GM18951 (cell line): ENCODE results near the gene ADAM19.

Experiments used
- POLR2A ChIP-seq: IDR thresholded peaks from 4 replicates; pipeline ENCODE4 v1.6.1; 2011; ENCODE audit warnings: mild to moderate bottlenecking; ENCODE audit not compliant: insufficient read length, insufficient read depth; ENCODE audit errors: extremely low read depth
- in situ Hi-C: fragments of 300-500 bp; cut with MboI; formaldehyde crosslinking; loops from one replicate; pipeline ENCODE4 v1.12.0; 2022; ENCODE audit warnings: low sequenced_read_pairs, mixed read lengths, inconsistent platforms; ENCODE audit not compliant: unreplicated experiment

Gene ADAM19

GRCh38 chr5:157464519-157465171, 110.9 kb downstream of the ADAM19 start:
- TF ChIP-seq POLR2A, result no peak
- in situ Hi-C loops, result no loop called here

GRCh38 chr5:157463621-157464518, 111.7 kb downstream of the ADAM19 start:
- no peak for TF ChIP-seq POLR2A

GRCh38 chr5:157463081-157463480, 112.5 kb downstream of the ADAM19 start:
- in situ Hi-C loops, result no loop called here
- no peak for TF ChIP-seq POLR2A

More at GRCh38 chr5:157463621-157464518, 111.7 kb downstream of the ADAM19 start:
- in situ Hi-C loops, result no loop called here

GRCh38 chr5:157460921-157461792, 114.4 kb downstream of the ADAM19 start:
- TF ChIP-seq POLR2A, result no peak

GRCh38 chr5:157459715-157460599, 115.6 kb downstream of the ADAM19 start, which contains the start of gene NIPAL4:
Gene NIPAL4, plus strand, starts transcription at chr5:157460213. Its CDS starts 108 bp downstream, at chr5:157460321.
- in situ Hi-C loops, result no loop called here
- no peak for TF ChIP-seq POLR2A

More at GRCh38 chr5:157460921-157461792, 114.4 kb downstream of the ADAM19 start:
- in situ Hi-C loops, result no loop called here

- in situ Hi-C loops, result no loop called here
- TF ChIP-seq POLR2A, result no peak
Observed at GRCh38 chr5:157458835-157459234, 116.7 kb downstream of the ADAM19 start.

- TF ChIP-seq POLR2A, result no peak
- in situ Hi-C loops, result no loop called here
Observed at GRCh38 chr5:157457391-157457790, 118.2 kb downstream of the ADAM19 start.

- in situ Hi-C loops, result no loop called here
- no peak for TF ChIP-seq POLR2A
Observed at GRCh38 chr5:157456301-157456700, 119.3 kb downstream of the ADAM19 start.

- in situ Hi-C loops, result no loop called here
- TF ChIP-seq POLR2A, result no peak
Observed at GRCh38 chr5:157455057-157455456, 120.5 kb downstream of the ADAM19 start.

GRCh38 chr5:157454273-157454672, 121.3 kb downstream of the ADAM19 start:
- TF ChIP-seq POLR2A, result no peak
- in situ Hi-C loops, result no loop called here

- in situ Hi-C loops, result no loop called here
- TF ChIP-seq POLR2A, result no peak
Observed at GRCh38 chr5:157451806-157452205, 123.8 kb downstream of the ADAM19 start.

- in situ Hi-C loops, result no loop called here
- TF ChIP-seq POLR2A, result no peak
Observed at GRCh38 chr5:157450024-157450423, 125.6 kb downstream of the ADAM19 start.
